CD14-positive monocyte (primary cell): ENCODE measurements around the gene DLK2. TPM values are rescaled to one million over a fixed set of nuclear protein-coding genes. Genes with fewer than 3 reads are reported as not detected.

Experiments used
- DNase-seq, 3 donors: peaks; one replicate each; pipeline ENCODE4 v3.0.0-alpha.2; 2011 to 2022
- H2AFZ ChIP-seq: 2 replicates; pipeline ENCODE4 v1.6.0; 2012; ENCODE audit warnings: mild to moderate bottlenecking, low read depth, low read length, inconsistent platforms; ENCODE audit not compliant: insufficient read depth, poor library complexity, severe bottlenecking
- H3K27ac ChIP-seq, 2 donors: 1 replicate in 1 of 2; 2 replicates in 1 of 2; pipeline ENCODE4 v1.5.1; 2012 to 2013; ENCODE audit warnings: low read length in 2 of 2, control low read depth in 1 of 2, inconsistent platforms in 1 of 2, low read depth in 1 of 2, mild to moderate bottlenecking in 1 of 2
- H3K27me3 ChIP-seq, 2 donors: one replicate each; pipeline versions ENCODE4 v1.6.0 to v1.6.1; 2011 to 2013; ENCODE audit warnings: low read length in 2 of 2; ENCODE audit not compliant: control insufficient read depth in 2 of 2, insufficient read depth in 2 of 2
- H3K36me3 ChIP-seq, 2 donors: replicated peaks in 1 of 2; 1 replicate in 1 of 2; 2 replicates in 1 of 2; pipeline versions ENCODE4 v1.5.1 to v1.6.1; 2012 to 2013; ENCODE audit warnings: low read length in 2 of 2, control low read depth in 1 of 2, inconsistent platforms in 1 of 2, mild to moderate bottlenecking in 1 of 2; ENCODE audit not compliant: insufficient read depth in 2 of 2, control insufficient read depth in 1 of 2
- H3K4me1 ChIP-seq, 2 donors: 1 replicate in 1 of 2; 2 replicates in 1 of 2; pipeline versions ENCODE4 v1.5.1 to v1.6.1; 2012 to 2013; ENCODE audit warnings: low read length in 2 of 2, control low read depth in 1 of 2, inconsistent platforms in 1 of 2, mild to moderate bottlenecking in 1 of 2, moderate library complexity in 1 of 2; ENCODE audit not compliant: insufficient read depth in 2 of 2, control insufficient read depth in 1 of 2
- H3K4me2 ChIP-seq: replicated peaks from 2 replicates; pipeline ENCODE3; 2012; ENCODE audit warnings: low read length, moderate library complexity, mild to moderate bottlenecking; ENCODE audit not compliant: poor library complexity, severe bottlenecking; ENCODE audit errors: extremely low read depth
- H3K4me3 ChIP-seq, 3 experiments: fragments of 200-600 bp in 1 of 3; sonication (generic) in 1 of 3; replicated peaks in 1 of 3; 1 replicate in 2 of 3; 2 replicates in 1 of 3; pipeline ENCODE4 v1.5.1; 2011 to 2013; ENCODE audit warnings: low read length in 3 of 3, mild to moderate bottlenecking in 3 of 3, control low read depth in 2 of 3, low read depth in 2 of 3, inconsistent platforms in 1 of 3, moderate library complexity in 1 of 3
- H3K79me2 ChIP-seq: 2 replicates; pipeline ENCODE4 v1.6.0; 2012; ENCODE audit warnings: mild to moderate bottlenecking, control low read depth, inconsistent platforms, low read length, moderate library complexity; ENCODE audit not compliant: insufficient read depth
- H3K9ac ChIP-seq: 2 replicates; pipeline ENCODE4 v1.6.0; 2017; ENCODE audit warnings: low read length, mild to moderate bottlenecking; ENCODE audit not compliant: insufficient read depth, poor library complexity, severe bottlenecking
- H3K9me3 ChIP-seq, 2 donors: replicated peaks in 1 of 2; 1 replicate in 1 of 2; 2 replicates in 1 of 2; pipeline versions ENCODE4 v1.5.1 to v1.6.1; 2012 to 2013; ENCODE audit warnings: low read length in 2 of 2, control low read depth in 1 of 2; ENCODE audit not compliant: control insufficient read depth in 1 of 2, insufficient read depth in 1 of 2
- H4K20me1 ChIP-seq: 2 replicates; pipeline ENCODE4 v1.6.0; 2012; ENCODE audit warnings: mild to moderate bottlenecking, low read length, control low read depth, moderate library complexity; ENCODE audit not compliant: insufficient read depth
- H3K27ac Mint-ChIP-seq, 7 donors: one replicate each; pipeline ENCODE4 v1.8.0; 2020; ENCODE audit warnings: mild to moderate bottlenecking in 7 of 7, mixed read lengths in 7 of 7, moderate library complexity in 6 of 7, inconsistent platforms in 2 of 7
- H3K27me3 Mint-ChIP-seq, 3 donors: one replicate each; pipeline ENCODE4 v1.8.0; 2021 to 2022; ENCODE audit warnings: low read depth in 3 of 3, mild to moderate bottlenecking in 3 of 3, mixed read lengths in 3 of 3, moderate library complexity in 3 of 3, inconsistent platforms in 1 of 3
- H3K36me3 Mint-ChIP-seq, 2 donors: one replicate each; pipeline ENCODE4 v1.8.0; 2020; ENCODE audit warnings: mixed read lengths in 2 of 2, inconsistent platforms in 1 of 2, mild to moderate bottlenecking in 1 of 2
- H3K4me1 Mint-ChIP-seq: one replicate; pipeline ENCODE4 v1.8.0; 2020; ENCODE audit warnings: mild to moderate bottlenecking, mixed read lengths
- H3K4me3 Mint-ChIP-seq, 2 donors: one replicate each; pipeline ENCODE4 v1.8.0; 2020; ENCODE audit warnings: mild to moderate bottlenecking in 2 of 2, mixed read lengths in 2 of 2, moderate library complexity in 1 of 2
- H3K9me3 Mint-ChIP-seq, 7 donors: one replicate each; pipeline ENCODE4 v1.8.0; 2020 to 2022; ENCODE audit warnings: mixed read lengths in 7 of 7, mild to moderate bottlenecking in 6 of 7, moderate library complexity in 6 of 7, inconsistent platforms in 2 of 7
- CTCF ChIP-seq: fragments of 200-600 bp; IDR thresholded peaks from one replicate; pipeline ENCODE4 v1.8.0; 2022; ENCODE audit warnings: antibody characterized with exemption, mild to moderate bottlenecking
- WGBS: methylation state at CpG from one replicate; pipeline ENCODE4 v1.1.5; 2013; ENCODE audit warnings: missing lambda C conversion rate; ENCODE audit not compliant: insufficient coverage; 5-methylcytosine and 5-hydroxymethylcytosine counted together
- intact Hi-C, 2 donors: fragments of 100-400 bp; cut with micrococcal nuclease; formaldehyde crosslinking; loops; one replicate each; pipeline versions ENCODE4 v1.15.0 to v1.15.1; 2023
- polyA plus RNA-seq, 3 donors: library from polyadenylated mRNA; depleted of rRNA in 1 of 3; unstranded in 2 of 3; stranded (reverse) in 1 of 3; fragments of 300-500 nt in 2 of 3; fragments of >200 nt in 1 of 3; fragmentation: Illumina TruSeq in 2 of 3; gene quantifications; 1 replicate in 2 of 3; 2 replicates in 1 of 3; pipeline ENCODE4 v1.2.3, GENCODE V29; 2012 to 2021

DLK2 gene
- polyA plus RNA-seq, 3 donors = 0.08 TPM; not detected in 2

GRCh38 chr6:43477235-43478007, 22.1 kb upstream of the DLK2 start, which contains the start of gene TJAP1:
TJAP1 (plus strand) TSS chr6:43477570; CDS start chr6:43499002, 21,432 bp downstream.
- H2AFZ ChIP-seq = peak within 1 kb of the TSS; percentile 82
- intact Hi-C loops = no loop called here
- peaks cover 49% of the 10 kb centered on the region for H3K79me2 ChIP-seq

GRCh38 chr6:43476746-43477145, 21.4 kb upstream of the DLK2 start:
- Histone ChIP-seq H3K9ac (peak overlapping the region; percentile 95), H2AFZ (peak overlapping the region; percentile 82), H3K9me3 (no peaks in the 10 kb centered on the region), H3K4me3 (peak overlapping the region; percentile 60 to 82 (median 69)), H3K4me1 (peaks cover 14 to 18% of the 10 kb centered on the region in 2 donors), H3K4me2 (peak overlapping the region; percentile 80), H3K79me2 (peaks cover 42% of the 10 kb centered on the region), H3K27ac (peak overlapping the region in 1 of 2 donors; percentile 96), H3K27me3 (no peaks in the 10 kb centered on the region), H4K20me1 (no peaks in the 10 kb centered on the region), H3K36me3 (no peaks in the 10 kb centered on the region)
- intact Hi-C loops = no loop called here
- H3K27me3 Mint-ChIP-seq = peaks cover 1 to 5% (median 2%) of the 10 kb centered on the region in 3 donors
- peaks cover 25% of the 10 kb centered on the region for H3K4me1 Mint-ChIP-seq
- DNase-seq = no peak
- H3K27ac Mint-ChIP-seq = peak overlapping the region; percentile 92 to 99 (median 97)
- no peak for TF ChIP-seq CTCF
- peak overlapping the region; percentile 88 to 93 for H3K4me3 Mint-ChIP-seq
- peaks cover 3 to 6% of the 10 kb centered on the region in 2 donors for H3K36me3 Mint-ChIP-seq
- no CpG with 5 or more reads among the region's 2 CpGs for WGBS
- H3K9me3 Mint-ChIP-seq = no peaks in the 10 kb centered on the region

More at GRCh38 chr6:43477235-43478007, 22.1 kb upstream of the DLK2 start, which contains the start of gene TJAP1:
- Histone ChIP-seq H3K9me3 (no peaks in the 10 kb centered on the region), H3K27me3 (no peaks in the 10 kb centered on the region), H3K36me3 (no peaks in the 10 kb centered on the region), H3K4me2 (peak within 1 kb of the TSS; percentile 80), H4K20me1 (no peaks in the 10 kb centered on the region), H3K9ac (peak within 1 kb of the TSS; percentile 95), H3K27ac (peak within 1 kb of the TSS; percentile 62 to 96), H3K4me3 (peak within 1 kb of the TSS; percentile 60 to 82 (median 69)), H3K4me1 (peaks cover 14 to 18% of the 10 kb centered on the region in 2 donors)
- under 1% methylated on average over 31 of the region's 34 CpGs for WGBS
- Mint-ChIP-seq H3K27me3 (peaks cover 0 to 2% (median 1%) of the 10 kb centered on the region in 3 donors), H3K36me3 (peaks cover 9 to 13% of the 10 kb centered on the region in 2 donors), H3K9me3 (no peaks in the 10 kb centered on the region), H3K27ac (peak within 1 kb of the TSS; percentile 92 to 99 (median 97)), H3K4me3 (peak within 1 kb of the TSS; percentile 88 to 93), H3K4me1 (peaks cover 25% of the 10 kb centered on the region)
- TF ChIP-seq CTCF = no peak
- peak; percentile 83 to 91 (median 86) for DNase-seq
